ENCODE data around the gene PRODH2. TPM values are rescaled to one million over a fixed set of nuclear protein-coding genes. Genes with fewer than 3 reads are reported as not detected.

PRODH2 gene
- total and polyA plus RNA-seq, 10 of the 15 experiments (the other 5 are each of a cell fraction or from before 2014, with no cell fraction given), result 0.07 TPM; not detected in 9

DNA sequence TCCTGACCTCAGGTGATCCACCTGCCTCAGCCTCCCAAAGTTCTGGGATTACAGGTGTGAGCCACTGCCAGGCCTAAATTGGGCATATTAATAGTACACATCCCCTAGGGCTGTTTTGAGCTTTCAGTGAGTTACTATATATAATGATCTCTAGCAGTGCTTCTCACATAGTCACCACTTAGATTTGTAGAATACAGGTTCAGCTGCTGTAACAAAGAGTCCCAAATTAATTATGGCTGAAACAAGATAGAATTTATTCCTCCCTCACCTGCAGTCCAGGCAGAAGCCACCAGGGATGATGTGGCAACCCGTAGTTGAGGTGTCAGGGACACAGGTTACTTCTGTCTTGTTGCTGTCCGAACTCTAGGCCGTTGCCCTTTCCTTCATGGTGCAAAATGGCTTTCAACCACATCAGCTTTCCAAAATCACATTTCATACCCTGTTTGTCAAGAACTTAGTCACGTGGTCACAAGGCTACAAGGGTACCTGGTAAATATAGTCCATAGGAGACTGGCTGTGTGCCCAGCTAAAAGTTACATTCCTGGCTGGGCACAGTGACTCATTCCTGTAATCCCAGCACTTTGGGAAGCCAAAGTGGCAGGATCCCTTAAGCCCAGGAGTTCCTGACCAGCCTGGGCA lies 51.8 kb downstream of the PRODH2 start:
- no peaks in the 10 kb centered on the region for H3K27me3 ChIP-seq (replicated peaks in 1 of 2; ENCODE audit: control insufficient read depth in 2 of 2, insufficient read depth in 2 of 2, low read length in 1 of 2)
- H2AFZ ChIP-seq (ENCODE audit: control insufficient read depth, low read depth, low read length), result no peak overlapping the region
- TF ChIP-seq FOS (IDR thresholded peaks at IDR 0.05; ENCODE audit: borderline replicate concordance, extremely low read depth, insufficient read length), result no peak
- TF ChIP-seq MTA3 (IDR thresholded peaks at IDR 0.05; ENCODE audit: borderline replicate concordance, low read length), result no peak
- no peak for TF ChIP-seq CEBPB (IDR thresholded peaks at IDR 0.05; ENCODE audit: borderline replicate concordance in 1 of 2, low read depth in 2 of 2, low read length in 2 of 2)
- no peak for TF ChIP-seq TBL1XR1 (IDR thresholded peaks at IDR 0.05; ENCODE audit: low read depth, low read length)
- no peak for TF ChIP-seq BHLHE40 (IDR thresholded peaks at IDR 0.05; ENCODE audit: borderline replicate concordance in 1 of 2, low read depth in 2 of 2, low read length in 1 of 2)
- TF ChIP-seq BMI1 (IDR thresholded peaks at IDR 0.05; ENCODE audit: borderline replicate concordance), result no peak
- no peak for TF ChIP-seq CHD1 (IDR thresholded peaks at IDR 0.05; ENCODE audit: low read depth, low read length)
- no peak for TF ChIP-seq CHD4 (IDR thresholded peaks at IDR 0.05)
- TF ChIP-seq FOXK2 (IDR thresholded peaks at IDR 0.05), result no peak
- TF ChIP-seq, protein P1, sequence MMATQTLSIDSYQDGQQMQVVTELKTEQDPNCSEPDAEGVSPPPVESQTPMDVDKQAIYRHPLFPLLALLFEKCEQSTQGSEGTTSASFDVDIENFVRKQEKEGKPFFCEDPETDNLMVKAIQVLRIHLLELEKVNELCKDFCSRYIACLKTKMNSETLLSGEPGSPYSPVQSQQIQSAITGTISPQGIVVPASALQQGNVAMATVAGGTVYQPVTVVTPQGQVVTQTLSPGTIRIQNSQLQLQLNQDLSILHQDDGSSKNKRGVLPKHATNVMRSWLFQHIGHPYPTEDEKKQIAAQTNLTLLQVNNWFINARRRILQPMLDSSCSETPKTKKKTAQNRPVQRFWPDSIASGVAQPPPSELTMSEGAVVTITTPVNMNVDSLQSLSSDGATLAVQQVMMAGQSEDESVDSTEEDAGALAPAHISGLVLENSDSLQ (IDR thresholded peaks at IDR 0.05), result no peak
- no peak for TF ChIP-seq USF2 (IDR thresholded peaks at IDR 0.05; ENCODE audit: borderline replicate concordance, low read depth, low read length)
- peaks cover 11% of the 10 kb centered on the region for H3K79me2 ChIP-seq (ENCODE audit: control insufficient read depth, insufficient read depth, low read length)
- H3K4me2 ChIP-seq (ENCODE audit: control insufficient read depth, insufficient read depth), result no peak overlapping the region
- no peak overlapping the region for H3K4me3 ChIP-seq
- H3K9me3 ChIP-seq (replicated peaks; ENCODE audit: control insufficient read depth, insufficient read depth, low read length), result no peaks in the 10 kb centered on the region
- WGBS (ENCODE audit: insufficient coverage, insufficient replicate concordance, low lambda C conversion rate, missing lambda C conversion rate), result 81% methylated on average over 4 of the region's 4 CpGs
- CTCF ChIA-PET, result no interaction called here
- H4K20me1 ChIP-seq (ENCODE audit: control insufficient read depth, insufficient read depth), result no peaks in the 10 kb centered on the region
- SMC1A ChIA-PET (ENCODE audit: uncharacterized antibody, unreplicated experiment), result interaction anchor here (0.7 kb wide), 1 partner anchor 66 kb away, joined by 3 read pairs; no protein-coding TSS in a partner anchor
- FAIRE-seq (no peak), DNase-seq (ENCODE audit: low read depth, low spot score) (no peak), ATAC-seq (no peak)
- in situ Hi-C loops (cut with MboI), result no loop called here
- H3K27ac ChIP-seq (ENCODE audit: control insufficient read depth, insufficient read depth), result no peak overlapping the region
- BruUV-seq (replicated peaks), result no TSS peak
- POLR2A ChIA-PET, result interaction anchor here (1.1 kb wide), 2 partner anchors 10 to 13 kb away, joined by 3 read pairs; partner anchors contain the start of gene LIN37
- intact Hi-C loops (cut with micrococcal nuclease; ENCODE audit: unreplicated experiment), result no loop called here
- peaks cover 1 to 13% of the 10 kb centered on the region in 2 experiments; a peak in 2 of 4 replicates for H3K36me3 ChIP-seq (ENCODE audit: control insufficient read depth in 2 of 2, insufficient read depth in 2 of 2, low read length in 1 of 2)
- H3K4me1 ChIP-seq (ENCODE audit: control insufficient read depth, insufficient read depth, low read length), result peaks cover 15% of the 10 kb centered on the region
- RAD21 ChIA-PET (ENCODE audit: unreplicated experiment), result no interaction called here
- H3K9ac ChIP-seq (ENCODE audit: control insufficient read depth, insufficient read depth, low read length), result no peak overlapping the region
